IMR-90 (cell line): Measurements from ENCODE around the gene ISG15. TPM values are rescaled to one million over a fixed set of nuclear protein-coding genes. Genes with fewer than 3 reads are reported as not detected.

ENCODE experiments used
- ATAC-seq: fragments of 200-7000 bp; cut with Tn5 transposase; 2 replicates; pipeline ENCODE4 v1.9.1; 2020; ENCODE audit warnings: low read depth, mild to moderate bottlenecking, moderate library complexity
- BruUV-seq: library from RNA; stranded (reverse); fragments of 400-500 nt; replicated peaks from 2 replicates; lab custom pipeline; 2021; lab: Mats Ljungman, UMichigan
- CTCF ChIA-PET: fragments of 300-600 bp; formaldehyde crosslinking; extraction: SDS; loops from one replicate; lab custom pipeline; 2021; ENCODE audit warnings: antibody characterized with exemption; lab: Yijun Ruan, JAX
- POLR2A ChIA-PET: fragments of 300-600 bp; sonication (Branson Sonifier 250); formaldehyde crosslinking; loops from one replicate; lab custom pipeline; 2022; ENCODE audit warnings: antibody characterized with exemption; ENCODE audit not compliant: unreplicated experiment; lab: Charles Lee
- DNase-seq: peaks from one replicate; pipeline ENCODE4 v3.0.0; 2013
- H2AFZ ChIP-seq: replicated peaks from 2 replicates; pipeline ENCODE3; 2013; ENCODE audit warnings: low read length, mild to moderate bottlenecking; ENCODE audit not compliant: poor library complexity
- H2AK5ac ChIP-seq: 2 replicates; pipeline ENCODE4 v1.6.1; 2013; ENCODE audit warnings: low read depth, low read length, inconsistent platforms
- H2AK9ac ChIP-seq: replicated peaks from 2 replicates; pipeline ENCODE3; 2013; ENCODE audit warnings: mild to moderate bottlenecking, low read depth, low read length, moderate library complexity; ENCODE audit not compliant: poor library complexity
- H2BK120ac ChIP-seq: 2 replicates; pipeline ENCODE4 v1.6.1; 2013; ENCODE audit warnings: low read depth, low read length, inconsistent platforms
- H2BK15ac ChIP-seq: 3 replicates; pipeline ENCODE4 v1.6.1; 2013; ENCODE audit warnings: low read depth, low read length, inconsistent platforms
- H2BK20ac ChIP-seq: 2 replicates; pipeline ENCODE4 v1.6.1; 2013; ENCODE audit warnings: low read depth, mild to moderate bottlenecking, inconsistent platforms, low read length, moderate library complexity
- H2BK5ac ChIP-seq: 2 replicates; pipeline ENCODE4 v1.6.1; 2013; ENCODE audit warnings: mild to moderate bottlenecking, low read depth, low read length, inconsistent platforms; ENCODE audit not compliant: poor library complexity, severe bottlenecking
- H3K14ac ChIP-seq: replicated peaks from 2 replicates; pipeline ENCODE4 v1.6.1; 2013; ENCODE audit warnings: low read depth, low read length, inconsistent platforms
- H3K18ac ChIP-seq: 2 replicates; pipeline ENCODE4 v1.6.1; 2013; ENCODE audit warnings: low read depth, low read length, control low read depth
- H3K23ac ChIP-seq: 2 replicates; pipeline ENCODE4 v1.6.1; 2013; ENCODE audit warnings: low read depth, low read length, inconsistent platforms
- H3K27ac ChIP-seq: 2 replicates; pipeline ENCODE4 v1.5.1; 2013; ENCODE audit warnings: mild to moderate bottlenecking, control low read depth, low read length; ENCODE audit not compliant: insufficient read depth
- H3K27me3 ChIP-seq: 2 replicates; pipeline ENCODE4 v1.6.1; 2013; ENCODE audit warnings: low read length; ENCODE audit not compliant: control insufficient read depth, insufficient read depth
- H3K36me3 ChIP-seq: 2 replicates; pipeline ENCODE4 v1.6.1; 2013; ENCODE audit warnings: low read length, mixed read lengths; ENCODE audit not compliant: control insufficient read depth, insufficient read depth
- H3K4ac ChIP-seq: 2 replicates; pipeline ENCODE4 v1.6.1; 2013; ENCODE audit warnings: low read depth, low read length, inconsistent platforms
- H3K4me1 ChIP-seq: 2 replicates; pipeline ENCODE4 v1.6.1; 2013; ENCODE audit warnings: low read length, mixed read lengths; ENCODE audit not compliant: control insufficient read depth, insufficient read depth
- H3K4me2 ChIP-seq: 2 replicates; pipeline ENCODE4 v1.6.1; 2013; ENCODE audit warnings: low read depth, mild to moderate bottlenecking, control low read depth, low read length, moderate library complexity
- H3K4me3 ChIP-seq: 2 replicates; pipeline ENCODE4 v1.5.1; 2013; ENCODE audit warnings: low read depth, mild to moderate bottlenecking, control low read depth, low read length, moderate library complexity; ENCODE audit not compliant: insufficient read depth
- H3K56ac ChIP-seq: 2 replicates; pipeline ENCODE4 v1.6.1; 2013; ENCODE audit warnings: low read length, inconsistent platforms; ENCODE audit not compliant: insufficient read depth; ENCODE audit errors: extremely low read depth
- H3K79me1 ChIP-seq, 2 experiments: 2 replicates each; pipeline ENCODE4 v1.6.1; 2013; ENCODE audit warnings: low read length in 2 of 2, inconsistent platforms in 1 of 2, low read depth in 1 of 2
- H3K9ac ChIP-seq: 2 replicates; pipeline ENCODE4 v1.6.1; 2013; ENCODE audit warnings: low read depth, low read length, control low read depth
- H3K9me1 ChIP-seq: 2 replicates; pipeline ENCODE4 v1.6.1; 2013; ENCODE audit warnings: low read length, inconsistent platforms; ENCODE audit not compliant: insufficient read depth
- H3K9me3 ChIP-seq: 2 replicates; pipeline ENCODE4 v1.6.1; 2013; ENCODE audit warnings: low read length; ENCODE audit not compliant: control insufficient read depth, insufficient read depth
- H4K20me1 ChIP-seq: 2 replicates; pipeline ENCODE4 v1.6.1; 2013; ENCODE audit warnings: low read length, inconsistent platforms; ENCODE audit not compliant: insufficient read depth
- H4K5ac ChIP-seq: 2 replicates; pipeline ENCODE4 v1.6.1; 2013; ENCODE audit warnings: mild to moderate bottlenecking, low read depth, low read length, control low read depth
- H4K8ac ChIP-seq, 2 experiments: 2 replicates each; pipeline ENCODE4 v1.6.1; 2013; ENCODE audit warnings: low read depth in 2 of 2, low read length in 2 of 2, control low read depth in 1 of 2, inconsistent platforms in 1 of 2
- H4K91ac ChIP-seq: 2 replicates; pipeline ENCODE4 v1.6.1; 2013; ENCODE audit warnings: low read depth, low read length, inconsistent platforms; ENCODE audit not compliant: insufficient read depth
- BHLHE40 ChIP-seq: fragments of 150-350 bp; IDR thresholded peaks from 2 replicates; pipeline ENCODE4 v1.6.1; 2016; ENCODE audit warnings: mild to moderate bottlenecking, low read depth, low read length
- CEBPB ChIP-seq: IDR thresholded peaks from 2 replicates; pipeline ENCODE4 v1.6.1; 2012; ENCODE audit warnings: low read depth, low read length, improper control_type of control experiment
- CTCF ChIP-seq: conservative IDR thresholded peaks from 2 replicates; pipeline ENCODE4 v1.5.1; 2012; ENCODE audit warnings: mild to moderate bottlenecking, low read depth, low read length, improper control_type of control experiment
- MAFK ChIP-seq: IDR thresholded peaks from 2 replicates; pipeline ENCODE4 v1.6.1; 2012; ENCODE audit warnings: low read depth, low read length, improper control_type of control experiment
- MAZ ChIP-seq: IDR thresholded peaks from 2 replicates; pipeline ENCODE4 v1.6.1; 2012; ENCODE audit warnings: low read depth, mild to moderate bottlenecking, low read length, improper control_type of control experiment, moderate library complexity, borderline replicate concordance
- MXI1 ChIP-seq: IDR thresholded peaks from 2 replicates; pipeline ENCODE4 v1.6.1; 2012; ENCODE audit warnings: low read depth, mild to moderate bottlenecking, low read length, moderate library complexity, borderline replicate concordance
- NFE2L2 ChIP-seq: fragments of 150-350 bp; IDR thresholded peaks from 2 replicates; pipeline ENCODE4 v1.6.1; 2016; ENCODE audit warnings: low read depth, mild to moderate bottlenecking, low read length
- RCOR1 ChIP-seq: IDR thresholded peaks from 2 replicates; pipeline ENCODE4 v1.6.1; 2012; ENCODE audit warnings: mild to moderate bottlenecking, low read length, improper control_type of control experiment; ENCODE audit not compliant: insufficient replicate concordance
- SMC3 ChIP-seq: fragments of 150-350 bp; IDR thresholded peaks from 2 replicates; pipeline ENCODE4 v1.6.1; 2016; ENCODE audit warnings: low read depth, mild to moderate bottlenecking, antibody characterized with exemption, low read length, moderate library complexity
- WGBS, 2 experiments: methylation state at CpG; one replicate each; pipeline versions ENCODE4 v1.1.5 to v1.1.7; 2013; ENCODE audit warnings: missing lambda C conversion rate in 2 of 2; ENCODE audit not compliant: insufficient read length in 1 of 2; ENCODE audit errors: extremely low coverage in 2 of 2; 5-methylcytosine and 5-hydroxymethylcytosine counted together
- dilution Hi-C: fragments of 300-500 bp; cut with HindIII; formaldehyde crosslinking; loops from one replicate; pipeline ENCODE4 v1.14.3; 2018; ENCODE audit warnings: low sequenced_read_pairs; ENCODE audit not compliant: unreplicated experiment
- in situ Hi-C: fragments of 300-500 bp; cut with MboI; formaldehyde crosslinking; loops from 3 replicates; pipeline ENCODE4 v1.14.3; 2019; ENCODE audit warnings: low sequenced_read_pairs, inconsistent platforms, mixed read lengths
- intact Hi-C: fragments of 100-400 bp; cut with micrococcal nuclease; formaldehyde crosslinking; loops from 2 replicates; pipeline ENCODE4 v1.10.0; 2022
- polyA plus RNA-seq, 3 experiments: library from polyadenylated mRNA; depleted of rRNA; stranded (reverse); fragments of >200 nt; gene quantifications; 2 replicates each; pipeline ENCODE4 v1.2.3, GENCODE V29; 2012; ENCODE audit warnings: low replicate concordance in 1 of 3
- total RNA-seq: library from RNA; depleted of rRNA; stranded (reverse); fragments of >200 nt; gene quantifications from 2 replicates; pipeline ENCODE4 v1.2.3, GENCODE V29; 2012
- TF ChIP-seq, protein P1 (sequence below): fragments of 150-350 bp; IDR thresholded peaks from 2 replicates; pipeline ENCODE4 v1.6.1; 2017; ENCODE audit warnings: mild to moderate bottlenecking, antibody characterized with exemption, low read length, low read depth
- TF ChIP-seq, protein P2 (sequence below): fragments of 150-350 bp; IDR thresholded peaks from 2 replicates; pipeline ENCODE4 v1.6.1; 2016; ENCODE audit warnings: low read depth, mild to moderate bottlenecking, low read length, moderate library complexity, borderline replicate concordance

The ISG15 gene
- total and polyA plus RNA-seq, 2 of the 4 experiments (the other 2 are of a cell fraction), result 99.1 to 105 TPM

- H4K8ac ChIP-seq, result no peak overlapping the region
- no peak overlapping the region for H2AFZ ChIP-seq
- intact Hi-C loops (no loop called here), dilution Hi-C loops (no loop called here), in situ Hi-C loops (no loop called here)
- H3K18ac ChIP-seq, result no peak overlapping the region
- H2AK5ac ChIP-seq, result no peak overlapping the region
- TF ChIP-seq NFE2L2, result no peak
- TF ChIP-seq MAFK, result no peak
- no peak for TF ChIP-seq MXI1
- TF ChIP-seq MAZ, result no peak
- TF ChIP-seq CTCF, result no peak
- no peak for TF ChIP-seq RCOR1
- no peak for TF ChIP-seq SMC3
- TF ChIP-seq, protein P1, sequence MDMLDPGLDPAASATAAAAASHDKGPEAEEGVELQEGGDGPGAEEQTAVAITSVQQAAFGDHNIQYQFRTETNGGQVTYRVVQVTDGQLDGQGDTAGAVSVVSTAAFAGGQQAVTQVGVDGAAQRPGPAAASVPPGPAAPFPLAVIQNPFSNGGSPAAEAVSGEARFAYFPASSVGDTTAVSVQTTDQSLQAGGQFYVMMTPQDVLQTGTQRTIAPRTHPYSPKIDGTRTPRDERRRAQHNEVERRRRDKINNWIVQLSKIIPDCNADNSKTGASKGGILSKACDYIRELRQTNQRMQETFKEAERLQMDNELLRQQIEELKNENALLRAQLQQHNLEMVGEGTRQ, result no peak
- TF ChIP-seq, protein P2, sequence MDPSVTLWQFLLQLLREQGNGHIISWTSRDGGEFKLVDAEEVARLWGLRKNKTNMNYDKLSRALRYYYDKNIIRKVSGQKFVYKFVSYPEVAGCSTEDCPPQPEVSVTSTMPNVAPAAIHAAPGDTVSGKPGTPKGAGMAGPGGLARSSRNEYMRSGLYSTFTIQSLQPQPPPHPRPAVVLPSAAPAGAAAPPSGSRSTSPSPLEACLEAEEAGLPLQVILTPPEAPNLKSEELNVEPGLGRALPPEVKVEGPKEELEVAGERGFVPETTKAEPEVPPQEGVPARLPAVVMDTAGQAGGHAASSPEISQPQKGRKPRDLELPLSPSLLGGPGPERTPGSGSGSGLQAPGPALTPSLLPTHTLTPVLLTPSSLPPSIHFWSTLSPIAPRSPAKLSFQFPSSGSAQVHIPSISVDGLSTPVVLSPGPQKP, result no peak
- no peak for TF ChIP-seq CEBPB
- no peak for TF ChIP-seq BHLHE40
- peaks cover 5% of the 10 kb centered on the region; the same call in 1 of the 2 replicates for H3K27me3 ChIP-seq
- H2BK15ac ChIP-seq, result no peak overlapping the region
- H3K4ac ChIP-seq, result no peak overlapping the region
- CTCF ChIA-PET, result no interaction called here
- DNase-seq, result no peak
- no peak overlapping the region for H3K23ac ChIP-seq
- no peak for ATAC-seq
- H3K79me1 ChIP-seq, result 0 out of 4 replicates have a peak, but pooled peaks cover 0 to 10% of the 10 kb centered on the region in 2 experiments
- no peak overlapping the region for H2BK120ac ChIP-seq
- H3K4me2 ChIP-seq, result no peak overlapping the region
- H2AK9ac ChIP-seq, result peak overlapping the region; percentile 45
- no peak overlapping the region for H4K91ac ChIP-seq
- H4K5ac ChIP-seq, result no peak overlapping the region
- H3K27ac ChIP-seq, result no peak overlapping the region
- BruUV-seq, result no TSS peak
- no peaks in the 10 kb centered on the region; the same call in 1 of the 2 replicates for H4K20me1 ChIP-seq
- no peaks in the 10 kb centered on the region for H3K36me3 ChIP-seq
- H3K9me3 ChIP-seq, result no peaks in the 10 kb centered on the region
- H3K14ac ChIP-seq, result no peak overlapping the region
- no peak overlapping the region for H2BK20ac ChIP-seq
- POLR2A ChIA-PET, result no interaction called here
- no peak overlapping the region for H3K9ac ChIP-seq
- H3K56ac ChIP-seq, result no peak overlapping the region
- no peak overlapping the region for H2BK5ac ChIP-seq
- H3K9me1 ChIP-seq, result peaks cover 6% of the 10 kb centered on the region
- no peak overlapping the region for H3K4me3 ChIP-seq
- WGBS, 2 experiments, result 35% methylated on average over 4 of the region's 33 CpGs; no CpG with 5 or more reads in 1 of the 2 experiments
- H3K4me1 ChIP-seq, result peaks cover 6% of the 10 kb centered on the region; the same call in 1 of the 2 replicates
Observed at GRCh38 chr1:970242-970972, 42.9 kb upstream of the ISG15 start.
